ENCODE measurements around the gene SCYL2. TPM values are rescaled to one million over a fixed set of nuclear protein-coding genes. Genes with fewer than 3 reads are reported as not detected.

Gene SCYL2
- total and polyA plus RNA-seq, 12 donors = 12.1 to 54.6 (median 41.7) TPM

GRCh38 chr12:100360450-100360849 lies 93.5 kb downstream of the SCYL2 start:
- no peak overlapping the region for H3K4me3 ChIP-seq
- no peak for DNase-seq
- intact Hi-C loops (cut with DNase I) = no loop called here
- TF ChIP-seq POLR2A (IDR thresholded peaks at IDR 0.05) (no peak), CTCF (IDR thresholded peaks at IDR 0.05) (no peak)
- H3K4me1 ChIP-seq (replicated peaks in 1 of 2) = no peaks in the 10 kb centered on the region
- no peak overlapping the region for H3K27ac ChIP-seq
- H3K36me3 ChIP-seq (replicated peaks in 1 of 2) = no peaks in the 10 kb centered on the region
- H3K9me3 ChIP-seq (replicated peaks in 1 of 3) = no peaks in the 10 kb centered on the region
- H3K27me3 ChIP-seq = peaks cover 4% of the 10 kb centered on the region

- no peak overlapping the region for H3K27ac ChIP-seq
- no peaks in the 10 kb centered on the region for H3K36me3 ChIP-seq (replicated peaks in 1 of 2)
- no peak overlapping the region for H3K4me3 ChIP-seq
- intact Hi-C loops (cut with DNase I) = no loop called here
- H3K4me1 ChIP-seq (replicated peaks in 1 of 2) = no peaks in the 10 kb centered on the region
- 70 to 89% (median 80%) methylated on average over 3 to 4 of the region's 4 CpGs for WGBS, 4 donors
- H3K9me3 ChIP-seq (replicated peaks in 1 of 3) = no peaks in the 10 kb centered on the region
- TF ChIP-seq CTCF (IDR thresholded peaks at IDR 0.05) (no peak), POLR2A (IDR thresholded peaks at IDR 0.05) (no peak)
- no peak for DNase-seq
- H3K27me3 ChIP-seq = no peaks in the 10 kb centered on the region
Observed at GRCh38 chr12:100364324-100364723, 97.3 kb downstream of the SCYL2 start.

GRCh38 chr12:100365411-100365810 lies 98.4 kb downstream of the SCYL2 start:
- Histone ChIP-seq H3K4me3 (no peak overlapping the region), H3K36me3 (replicated peaks in 1 of 2) (no peaks in the 10 kb centered on the region), H3K9me3 (replicated peaks in 1 of 3) (no peaks in the 10 kb centered on the region), H3K27me3 (no peaks in the 10 kb centered on the region), H3K4me1 (replicated peaks in 1 of 2) (no peaks in the 10 kb centered on the region), H3K27ac (no peak overlapping the region)
- intact Hi-C loops (cut with DNase I) = no loop called here
- no peak for DNase-seq
- WGBS, 4 donors = 56 to 64% (median 62%) methylated on average over 2 of the region's 2 CpGs
- TF ChIP-seq POLR2A (IDR thresholded peaks at IDR 0.05) (no peak), CTCF (IDR thresholded peaks at IDR 0.05) (no peak)

GRCh38 chr12:100368066-100368465 lies 101.1 kb downstream of the SCYL2 start:
- no peak overlapping the region for H3K27ac ChIP-seq
- no peaks in the 10 kb centered on the region for H3K27me3 ChIP-seq
- H3K9me3 ChIP-seq (replicated peaks in 1 of 3) = no peaks in the 10 kb centered on the region
- no peak for DNase-seq
- intact Hi-C loops (cut with DNase I) = no loop called here
- no peaks in the 10 kb centered on the region for H3K4me1 ChIP-seq (replicated peaks in 1 of 2)
- H3K36me3 ChIP-seq (replicated peaks in 1 of 2) = no peaks in the 10 kb centered on the region
- TF ChIP-seq CTCF (IDR thresholded peaks at IDR 0.05) = no peak
- TF ChIP-seq POLR2A (IDR thresholded peaks at IDR 0.05) = no peak
- no peak overlapping the region for H3K4me3 ChIP-seq
- 83 to 96% (median 90%) methylated on average over 1 of the region's 1 CpG for WGBS, 4 donors

Measured in adrenal gland (tissue), 12 donors.